ENCODE data around the gene SMIM41.
A peak's percentile ranks its signal among the peaks of the same experiment; 100 is the strongest.

Gene SMIM41

GRCh38 chr12:52123487-52124186, 44.1 kb downstream of the SMIM41 start:
- DNase-seq = no peak

DNA sequence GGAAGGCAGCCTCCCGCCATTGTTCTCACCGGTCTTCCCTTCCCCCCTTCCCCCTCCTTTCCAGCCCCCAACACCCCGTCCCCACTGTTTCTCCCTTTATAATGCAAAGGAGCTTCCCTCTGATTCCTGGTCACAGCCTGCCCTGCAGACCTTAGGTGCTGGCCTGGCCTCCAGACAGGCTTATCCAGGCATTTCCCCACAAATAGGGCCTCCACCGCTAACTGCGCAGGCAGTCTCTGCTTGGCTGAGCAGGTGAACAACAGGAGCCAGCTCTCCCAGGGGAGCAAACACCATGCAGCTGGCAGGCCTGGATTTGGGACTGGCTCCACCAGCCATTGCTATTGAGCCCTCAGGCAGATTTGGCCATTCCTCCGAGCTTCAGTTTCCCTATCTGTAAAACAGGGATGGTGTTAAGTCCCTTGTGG, 46.0 kb downstream of the SMIM41 start:
- peak; percentile 71 for DNase-seq

DNA sequence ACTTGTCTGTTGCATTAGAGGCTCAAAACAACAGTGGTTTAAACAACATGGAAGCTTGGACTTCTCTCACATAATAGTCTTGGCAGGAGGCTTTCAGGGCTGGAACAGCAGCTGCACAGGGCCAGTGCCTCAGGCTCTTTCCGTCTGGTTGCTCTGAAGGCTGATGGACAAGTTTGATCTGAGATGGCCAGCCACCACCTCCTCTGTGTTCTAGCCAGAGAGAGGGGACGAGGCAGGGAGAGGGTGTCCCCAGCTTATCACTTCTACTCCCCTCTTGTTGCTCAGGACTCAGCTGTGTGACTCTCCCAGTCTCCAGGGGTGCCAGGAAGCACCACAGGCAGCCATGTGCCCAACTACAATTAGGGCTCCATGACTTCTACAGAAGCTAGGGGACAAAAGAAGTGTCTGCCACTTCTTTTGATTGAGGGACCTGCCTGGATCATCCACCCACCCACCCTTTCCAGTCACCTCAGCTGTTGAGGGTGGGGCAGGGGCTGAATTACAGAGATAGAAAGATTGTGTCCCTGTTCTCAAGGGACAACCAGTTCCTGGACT, 46.6 kb downstream of the SMIM41 start:
- DNase-seq = no peak

GRCh38 chr12:52126605-52127578, 47.4 kb downstream of the SMIM41 start:
- DNase-seq = no peak

DNA sequence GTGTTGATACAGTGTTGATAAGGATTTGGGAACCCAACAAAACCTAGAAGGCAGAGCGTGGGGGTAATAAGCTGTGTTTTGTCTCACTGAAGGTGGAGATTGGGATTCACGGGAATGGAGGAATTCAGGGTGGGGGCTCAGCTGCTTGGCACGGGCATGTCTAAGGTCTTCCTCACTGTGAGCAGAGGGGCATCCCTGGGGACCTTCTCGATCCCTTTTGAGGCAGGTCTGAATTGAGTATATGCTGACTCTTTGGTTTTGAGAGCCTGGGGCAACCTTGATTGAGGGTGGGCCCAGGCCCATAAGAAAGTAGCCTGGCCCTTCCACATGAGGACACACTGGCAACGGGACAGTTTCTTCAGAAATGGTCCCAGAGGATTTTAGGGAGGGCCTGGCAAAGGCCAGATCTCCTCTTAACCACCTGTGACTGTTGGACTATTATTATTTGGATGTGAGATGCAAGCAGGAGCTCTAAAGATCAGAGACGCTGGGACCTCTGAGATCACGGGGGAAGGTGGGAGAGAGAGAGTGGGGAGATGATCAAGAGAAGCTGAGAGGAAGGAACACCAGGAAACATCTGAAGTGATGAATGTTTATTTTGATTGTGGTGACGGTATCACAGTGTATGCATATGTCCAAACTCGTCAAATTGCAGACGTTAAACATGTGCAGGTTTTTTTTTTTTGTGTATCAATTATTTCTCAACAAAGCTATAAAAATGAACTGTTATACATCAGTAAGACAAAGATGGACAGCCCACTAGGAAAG, 48.4 kb downstream of the SMIM41 start:
- DNase-seq = no peak

GRCh38 chr12:52130711-52131110, 51.2 kb downstream of the SMIM41 start:
- peak; percentile 87 for DNase-seq

- no peak for DNase-seq
Measured at GRCh38 chr12:52132754-52133161, 53.3 kb downstream of the SMIM41 start.

- no peak for DNase-seq
Measured at GRCh38 chr12:52137746-52138145, 58.2 kb downstream of the SMIM41 start.

GRCh38 chr12:52139147-52139546, 59.6 kb downstream of the SMIM41 start:
- DNase-seq = no peak

DNA sequence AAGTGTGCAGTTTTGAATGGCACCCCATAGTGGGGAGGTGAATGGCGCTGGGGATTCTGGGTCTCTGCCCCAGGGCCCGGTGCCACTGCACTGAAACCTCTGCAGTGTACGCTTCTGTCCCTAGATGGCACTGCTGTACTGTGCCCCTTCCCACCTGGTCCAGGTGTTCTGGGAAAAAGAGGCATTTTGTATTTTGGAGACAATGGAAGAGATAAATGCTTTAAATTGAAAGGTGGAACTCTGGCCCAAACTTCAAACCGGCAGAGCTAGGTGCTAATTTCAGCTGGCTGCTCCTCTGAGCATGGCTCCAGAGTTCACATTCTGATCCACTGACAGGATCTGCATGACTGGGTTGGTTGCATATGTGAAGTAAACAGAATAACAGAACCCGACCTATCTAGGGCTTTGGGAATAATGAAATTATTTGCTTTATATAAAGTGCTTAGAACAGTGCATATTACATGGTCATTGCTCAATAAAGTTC, 60.1 kb downstream of the SMIM41 start:
- peak; percentile 88 for DNase-seq

DNA sequence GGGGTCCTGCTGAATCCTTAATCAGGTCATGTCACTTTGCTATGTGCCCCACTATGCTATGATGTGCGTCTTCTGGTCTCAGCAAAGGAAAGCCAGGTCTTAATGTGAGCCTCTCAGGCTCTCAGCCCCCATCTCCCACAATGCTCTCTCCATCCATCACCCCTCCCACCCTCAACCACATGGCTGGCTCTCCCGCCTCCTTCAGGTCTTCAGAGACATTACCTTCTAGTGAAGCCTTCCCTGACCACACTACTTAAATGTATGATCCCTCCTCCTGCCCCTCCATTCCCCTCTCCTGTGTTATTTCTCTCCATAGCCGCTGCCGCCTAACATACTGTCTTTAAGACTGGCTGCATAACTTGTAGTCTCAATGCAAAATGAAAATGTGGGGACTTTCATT, 61.8 kb downstream of the SMIM41 start:
- DNase-seq = peak; percentile 45

- no peak for DNase-seq
Measured at GRCh38 chr12:52141875-52142274, 62.4 kb downstream of the SMIM41 start.

- DNase-seq = no peak
Measured at GRCh38 chr12:52142431-52142830, 62.9 kb downstream of the SMIM41 start.

GRCh38 chr12:52144512-52145227, 65.2 kb downstream of the SMIM41 start:
- no peak for DNase-seq

- DNase-seq = no peak
Measured at GRCh38 chr12:52145228-52146088, 66.0 kb downstream of the SMIM41 start.

DNA sequence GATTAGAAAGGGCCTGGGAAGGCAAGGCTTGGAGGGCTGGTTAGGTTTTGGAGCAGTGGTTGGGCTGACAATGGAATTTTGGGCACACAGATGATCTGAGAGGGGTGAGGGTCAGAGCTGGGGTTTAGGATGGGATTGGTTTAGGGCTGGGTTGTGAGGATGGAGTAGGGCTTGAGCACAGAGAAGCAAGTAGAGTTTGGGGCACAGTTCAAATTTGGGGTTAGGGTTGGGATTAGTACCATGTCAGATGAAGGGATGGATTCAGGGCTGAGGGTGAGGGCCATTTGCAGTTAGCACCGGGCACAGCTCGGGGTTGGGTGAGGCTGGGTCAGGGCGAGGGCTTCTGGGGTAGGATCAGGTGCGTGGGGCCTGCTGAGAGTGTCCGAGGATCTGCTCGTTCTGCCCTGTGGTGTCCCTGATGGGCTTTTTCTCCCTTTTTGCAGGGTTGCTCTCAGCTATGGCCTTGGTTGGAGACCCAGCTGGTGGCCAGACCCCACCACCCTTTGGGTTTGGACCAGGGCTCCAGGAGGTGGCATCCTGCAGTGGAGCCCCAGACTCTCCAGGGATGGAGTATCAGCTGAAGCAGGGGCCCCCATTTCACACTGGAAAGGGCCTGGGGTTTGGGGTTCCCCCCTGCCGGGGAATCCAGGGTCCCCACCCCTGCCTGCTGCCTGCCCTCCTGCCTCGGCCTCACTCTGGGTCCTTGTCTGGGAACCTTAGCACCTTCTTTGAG, 66.8 kb downstream of the SMIM41 start:
- DNase-seq = no peak

GRCh38 chr12:52146822-52147366, 67.4 kb downstream of the SMIM41 start:
- no peak for DNase-seq

DNA sequence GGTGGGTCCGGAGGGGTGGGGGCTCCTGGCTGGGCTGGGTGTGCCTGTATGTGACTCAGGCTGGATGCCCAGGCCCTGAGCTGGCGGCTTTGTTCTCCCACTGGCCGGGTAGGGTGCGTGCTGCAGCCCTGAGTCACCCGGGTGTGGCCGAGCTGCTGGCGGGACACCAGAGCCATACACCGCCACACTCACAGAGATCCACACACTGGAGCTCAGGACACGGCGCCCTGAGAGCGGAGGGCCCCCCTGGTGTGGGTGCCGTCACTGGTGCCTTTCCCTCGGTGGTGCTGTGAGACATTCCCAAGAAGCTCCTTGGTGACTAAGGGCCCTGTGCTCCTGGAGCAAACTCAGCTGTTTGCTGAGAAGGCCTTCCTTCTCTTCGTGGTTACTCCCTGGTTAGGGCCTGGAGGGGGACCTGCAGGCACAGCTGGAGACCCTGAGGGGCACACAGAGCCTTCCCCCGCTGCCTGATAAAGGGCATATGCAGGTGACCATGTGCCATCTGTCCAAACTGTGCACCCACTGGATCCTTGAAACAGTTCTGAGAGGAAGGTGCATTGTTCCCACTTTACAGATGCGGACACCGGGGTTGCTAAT, 68.0 kb downstream of the SMIM41 start:
- peak; percentile 92 for DNase-seq

DNA sequence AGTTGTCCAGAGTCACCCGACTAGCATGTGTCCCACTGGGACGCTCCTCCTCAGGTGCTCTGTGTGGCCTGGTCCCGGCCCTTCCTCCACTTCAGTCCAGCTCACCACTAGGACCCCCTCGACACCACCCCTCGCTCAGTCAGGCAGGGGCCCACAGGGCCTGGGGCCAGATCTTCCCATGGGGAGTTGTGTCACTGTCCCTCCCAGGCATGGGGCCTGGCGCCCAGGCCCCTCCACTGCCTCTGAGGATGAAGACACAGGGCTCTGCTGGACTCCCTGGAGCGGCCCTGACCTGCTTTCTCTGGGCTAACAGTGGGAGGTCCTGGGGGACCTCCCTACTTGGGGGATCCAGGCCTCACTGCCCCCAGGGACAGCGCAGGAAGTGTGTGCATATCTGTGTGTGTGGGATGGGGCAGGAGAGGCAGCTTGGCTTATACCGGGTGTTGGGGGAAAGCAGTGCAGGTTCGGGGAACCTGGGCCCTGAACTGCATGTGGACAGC, 68.5 kb downstream of the SMIM41 start:
- DNase-seq = no peak

Data from DMS53 (cell line).